A549 (cell line): Measurements from ENCODE around the gene GPANK1.

Experiments used
- BHLHE40 ChIP-seq: IDR thresholded peaks from 2 replicates; pipeline ENCODE4 v1.6.1; 2012; ENCODE audit warnings: low read depth, low read length, inconsistent platforms
- POLR2A ChIP-seq: IDR thresholded peaks from 2 replicates; pipeline ENCODE4 v1.6.1; 2012; ENCODE audit warnings: mild to moderate bottlenecking, low read length
- RNF2 ChIP-seq: fragments of 200-600 bp; sonication (generic); IDR thresholded peaks from 2 replicates; pipeline ENCODE4 v1.6.1; 2016; ENCODE audit warnings: low read depth, mild to moderate bottlenecking, antibody characterized with exemption, moderate library complexity, borderline replicate concordance
- TF ChIP-seq, protein P1 (sequence below): IDR thresholded peaks from 2 replicates; pipeline ENCODE4 v1.6.1; 2012
- TF ChIP-seq, protein P2 (sequence below): fragments of >200 bp; sonication (Bioruptor Twin); formaldehyde crosslinking; IDR thresholded peaks from 3 replicates; pipeline ENCODE4 v1.5.1; 2016
- TF ChIP-seq, protein P3 (sequence below): IDR thresholded peaks from 2 replicates; pipeline ENCODE4 v1.6.1; 2012

DNA sequence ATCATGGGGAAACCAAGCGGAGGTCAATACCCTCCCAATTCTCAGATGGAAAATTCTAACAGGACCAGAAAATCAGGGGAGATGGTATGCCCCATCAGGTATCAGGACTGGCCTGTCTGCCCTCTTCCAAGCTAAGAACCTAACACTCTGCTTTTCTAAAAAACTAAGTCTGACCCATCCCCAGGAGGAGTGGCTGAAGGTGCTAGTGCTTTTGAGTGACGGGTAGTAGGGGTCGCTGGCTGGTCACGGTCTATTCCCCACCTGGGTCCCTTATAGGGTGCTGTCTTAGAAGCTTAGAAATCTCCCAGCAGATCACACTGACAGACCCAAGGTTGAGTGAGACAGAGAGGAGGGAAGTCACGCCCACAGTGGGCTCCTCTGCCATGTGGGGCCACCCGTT lies 28.7 kb upstream of the GPANK1 start:
- TF ChIP-seq, protein P1, sequence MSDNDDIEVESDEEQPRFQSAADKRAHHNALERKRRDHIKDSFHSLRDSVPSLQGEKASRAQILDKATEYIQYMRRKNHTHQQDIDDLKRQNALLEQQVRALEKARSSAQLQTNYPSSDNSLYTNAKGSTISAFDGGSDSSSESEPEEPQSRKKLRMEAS, result no peak
- TF ChIP-seq BHLHE40, result no peak
- TF ChIP-seq, protein P2, sequence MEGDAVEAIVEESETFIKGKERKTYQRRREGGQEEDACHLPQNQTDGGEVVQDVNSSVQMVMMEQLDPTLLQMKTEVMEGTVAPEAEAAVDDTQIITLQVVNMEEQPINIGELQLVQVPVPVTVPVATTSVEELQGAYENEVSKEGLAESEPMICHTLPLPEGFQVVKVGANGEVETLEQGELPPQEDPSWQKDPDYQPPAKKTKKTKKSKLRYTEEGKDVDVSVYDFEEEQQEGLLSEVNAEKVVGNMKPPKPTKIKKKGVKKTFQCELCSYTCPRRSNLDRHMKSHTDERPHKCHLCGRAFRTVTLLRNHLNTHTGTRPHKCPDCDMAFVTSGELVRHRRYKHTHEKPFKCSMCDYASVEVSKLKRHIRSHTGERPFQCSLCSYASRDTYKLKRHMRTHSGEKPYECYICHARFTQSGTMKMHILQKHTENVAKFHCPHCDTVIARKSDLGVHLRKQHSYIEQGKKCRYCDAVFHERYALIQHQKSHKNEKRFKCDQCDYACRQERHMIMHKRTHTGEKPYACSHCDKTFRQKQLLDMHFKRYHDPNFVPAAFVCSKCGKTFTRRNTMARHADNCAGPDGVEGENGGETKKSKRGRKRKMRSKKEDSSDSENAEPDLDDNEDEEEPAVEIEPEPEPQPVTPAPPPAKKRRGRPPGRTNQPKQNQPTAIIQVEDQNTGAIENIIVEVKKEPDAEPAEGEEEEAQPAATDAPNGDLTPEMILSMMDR, result no peak
- TF ChIP-seq RNF2, result no peak
- TF ChIP-seq, protein P3, sequence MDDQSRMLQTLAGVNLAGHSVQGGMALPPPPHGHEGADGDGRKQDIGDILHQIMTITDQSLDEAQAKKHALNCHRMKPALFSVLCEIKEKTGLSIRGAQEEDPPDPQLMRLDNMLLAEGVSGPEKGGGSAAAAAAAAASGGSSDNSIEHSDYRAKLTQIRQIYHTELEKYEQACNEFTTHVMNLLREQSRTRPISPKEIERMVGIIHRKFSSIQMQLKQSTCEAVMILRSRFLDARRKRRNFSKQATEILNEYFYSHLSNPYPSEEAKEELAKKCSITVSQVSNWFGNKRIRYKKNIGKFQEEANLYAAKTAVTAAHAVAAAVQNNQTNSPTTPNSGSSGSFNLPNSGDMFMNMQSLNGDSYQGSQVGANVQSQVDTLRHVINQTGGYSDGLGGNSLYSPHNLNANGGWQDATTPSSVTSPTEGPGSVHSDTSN, result no peak
- no peak for TF ChIP-seq POLR2A
